SW 1271 (cell line): ENCODE data around the gene CAPN10.
"Not testable (repeated sequence)": the region's sequence is repeated elsewhere in the genome, so short reads cannot be mapped to it uniquely, and the experiment has no call there.

Experiments
- DNase-seq, 2 experiments: peaks; one replicate each; lab custom pipeline; 2025; lab: John Stamatoyannopoulos, UW

Gene CAPN10

GRCh38 chr2:240586198-240586918 is at the start of gene CAPN10:
TSS of gene CAPN10 (plus strand) at chr2:240586734. CDS start at chr2:240586912, 178 bp downstream.
- DNase-seq = peak; percentile 83 to 94

GRCh38 chr2:240538031-240538780 is 48.3 kb upstream of the CAPN10 start:
- no peak for DNase-seq

- not testable (repeated sequence) for DNase-seq
Measured at GRCh38 chr2:240539101-240539500, 47.4 kb upstream of the CAPN10 start.

- DNase-seq = no peak
Measured at GRCh38 chr2:240539906-240540305, 46.6 kb upstream of the CAPN10 start.

- no peak for DNase-seq
Measured at GRCh38 chr2:240551288-240551687, 35.2 kb upstream of the CAPN10 start.

- no peak for DNase-seq
Measured at GRCh38 chr2:240551811-240552210, 34.7 kb upstream of the CAPN10 start.

- DNase-seq = no peak
Measured at GRCh38 chr2:240553956-240554480, 32.5 kb upstream of the CAPN10 start.

GRCh38 chr2:240554767-240555493 is 31.6 kb upstream of the CAPN10 start:
- DNase-seq = no peak

- DNase-seq = no peak
Measured at GRCh38 chr2:240555541-240556250, 30.8 kb upstream of the CAPN10 start.

GRCh38 chr2:240556553-240557100 is 29.9 kb upstream of the CAPN10 start:
- DNase-seq = peak; percentile 62 to 68

GRCh38 chr2:240557101-240557751 is 29.3 kb upstream of the CAPN10 start:
- no peak for DNase-seq

GRCh38 chr2:240557808-240558207 is 28.7 kb upstream of the CAPN10 start, which contains the start of gene ANKMY1:
TSS of gene ANKMY1 (minus strand) at chr2:240557988. CDS start at chr2:240557335, 653 bp downstream.
- peak; percentile 46 to 78 for DNase-seq

- DNase-seq = no peak
Measured at GRCh38 chr2:240558236-240558761, 28.2 kb upstream of the CAPN10 start.

GRCh38 chr2:240559286-240559685 is 27.2 kb upstream of the CAPN10 start:
- no peak for DNase-seq

GRCh38 chr2:240560084-240560479 is 26.5 kb upstream of the CAPN10 start, which contains the start of gene DUSP28:
TSS of gene DUSP28 (plus strand) at chr2:240560357. CDS start at chr2:240560685, 328 bp downstream.
- DNase-seq = peak; percentile 52 to 84

- peak; percentile 88 to 96 for DNase-seq
Measured at GRCh38 chr2:240560480-240561324, 25.8 kb upstream of the CAPN10 start.

- DNase-seq = no peak
Measured at GRCh38 chr2:240561325-240561971, 25.1 kb upstream of the CAPN10 start.

GRCh38 chr2:240563231-240563630 is 23.3 kb upstream of the CAPN10 start:
- not testable (repeated sequence) for DNase-seq
